Sigmoid colon (tissue), 4 donors: Measurements from ENCODE around the gene CXCR3.

Source experiments
- EP300 ChIP-seq, 4 donors: sonication (generic); formaldehyde crosslinking; IDR thresholded peaks; one replicate each; pipeline ENCODE4 v1.6.1; 2017; ENCODE audit warnings: antibody characterized with exemption in 4 of 4
- POLR2A ChIP-seq, 2 donors: fragments of 450-650 bp; IDR thresholded peaks; one replicate each; pipeline ENCODE4 v1.6.1; 2016; ENCODE audit warnings: antibody characterized with exemption in 2 of 2, mild to moderate bottlenecking in 2 of 2, moderate library complexity in 2 of 2
- POLR2AphosphoS5 ChIP-seq, 4 donors: sonication (generic); formaldehyde crosslinking; IDR thresholded peaks; one replicate each; pipeline ENCODE4 v1.6.1; 2017; ENCODE audit warnings: antibody characterized with exemption in 4 of 4
- TF ChIP-seq, protein P1 (sequence below), 4 experiments: fragments of 450-650 bp in 3 of 4; fragments of 200-600 bp in 1 of 4; IDR thresholded peaks; one replicate each; pipeline ENCODE4 v1.5.1; 2016 to 2019; ENCODE audit warnings: antibody characterized with exemption in 4 of 4, mild to moderate bottlenecking in 3 of 4, moderate library complexity in 2 of 4

DNA sequence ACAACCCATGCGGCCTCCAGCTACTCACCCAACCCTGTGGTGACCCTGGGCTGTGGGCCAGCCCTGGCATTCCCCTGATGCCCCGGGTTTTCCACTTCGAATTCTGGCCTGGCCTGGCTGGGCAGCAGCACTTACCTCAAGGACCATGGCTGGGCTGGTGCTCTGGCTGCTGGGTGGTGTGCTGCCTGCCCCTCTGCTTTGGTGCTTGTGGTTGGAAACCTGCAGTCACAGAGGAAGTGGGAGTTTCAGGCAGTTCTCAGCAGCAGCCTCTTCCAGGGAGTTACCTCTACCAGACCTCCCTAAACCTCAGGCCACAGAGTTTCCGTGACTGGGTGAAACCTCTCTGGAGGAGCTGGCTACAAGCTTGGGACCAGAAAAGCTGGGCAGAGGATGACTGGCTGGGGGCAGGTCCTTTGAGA lies at the start of gene CXCR3:
- TF ChIP-seq, protein P1, sequence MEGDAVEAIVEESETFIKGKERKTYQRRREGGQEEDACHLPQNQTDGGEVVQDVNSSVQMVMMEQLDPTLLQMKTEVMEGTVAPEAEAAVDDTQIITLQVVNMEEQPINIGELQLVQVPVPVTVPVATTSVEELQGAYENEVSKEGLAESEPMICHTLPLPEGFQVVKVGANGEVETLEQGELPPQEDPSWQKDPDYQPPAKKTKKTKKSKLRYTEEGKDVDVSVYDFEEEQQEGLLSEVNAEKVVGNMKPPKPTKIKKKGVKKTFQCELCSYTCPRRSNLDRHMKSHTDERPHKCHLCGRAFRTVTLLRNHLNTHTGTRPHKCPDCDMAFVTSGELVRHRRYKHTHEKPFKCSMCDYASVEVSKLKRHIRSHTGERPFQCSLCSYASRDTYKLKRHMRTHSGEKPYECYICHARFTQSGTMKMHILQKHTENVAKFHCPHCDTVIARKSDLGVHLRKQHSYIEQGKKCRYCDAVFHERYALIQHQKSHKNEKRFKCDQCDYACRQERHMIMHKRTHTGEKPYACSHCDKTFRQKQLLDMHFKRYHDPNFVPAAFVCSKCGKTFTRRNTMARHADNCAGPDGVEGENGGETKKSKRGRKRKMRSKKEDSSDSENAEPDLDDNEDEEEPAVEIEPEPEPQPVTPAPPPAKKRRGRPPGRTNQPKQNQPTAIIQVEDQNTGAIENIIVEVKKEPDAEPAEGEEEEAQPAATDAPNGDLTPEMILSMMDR (IDR thresholded peaks at IDR 0.05): no peak
- TF ChIP-seq POLR2A (IDR thresholded peaks at IDR 0.05) (no peak), POLR2AphosphoS5 (IDR thresholded peaks at IDR 0.05) (no peak), EP300 (IDR thresholded peaks at IDR 0.05) (no peak)
